ENCODE results near the gene HIVEP3. TPM values are rescaled to one million over a fixed set of nuclear protein-coding genes. Genes with fewer than 3 reads are reported as not detected.

Gene HIVEP3
- total and polyA plus RNA-seq, 2 of the 13 experiments (the other 11 are each of a cell fraction or from before 2014, with no cell fraction given), result 0.05 TPM; not detected in 1

- Histone ChIP-seq H4K20me1 (ENCODE audit: insufficient read depth, low read length) (no peaks in the 10 kb centered on the region), H3K36me3 (replicated peaks in 1 of 2; ENCODE audit: control insufficient read depth in 1 of 2, insufficient read depth in 2 of 2, low read length in 2 of 2) (no peaks in the 10 kb centered on the region), H3K27ac (ENCODE audit: extremely low read length, insufficient read depth, low read length) (no peak overlapping the region), H3K9ac (ENCODE audit: insufficient read depth, low read depth, low read length) (no peak overlapping the region), H2AFZ (ENCODE audit: low read length) (no peak overlapping the region), H3K79me2 (ENCODE audit: insufficient read depth, low read length) (no peaks in the 10 kb centered on the region), H3K4me3 (replicated peaks in 1 of 3; ENCODE audit: insufficient read depth in 1 of 3, low read depth in 2 of 3, low read length in 3 of 3) (no peak overlapping the region), H3K9me3 (ENCODE audit: low read length) (no peaks in the 10 kb centered on the region), H3K4me2 (ENCODE audit: low read depth, low read length) (no peak overlapping the region), H3K27me3 (ENCODE audit: control insufficient read depth in 1 of 2, insufficient read depth in 2 of 2, low read length in 2 of 2) (peaks cover 0 to 19% of the 10 kb centered on the region in 2 experiments; a peak in 3 of 5 replicates), H3K4me1 (ENCODE audit: insufficient read depth, low read length) (no peaks in the 10 kb centered on the region)
- WGBS (ENCODE audit: low lambda C conversion rate), result 23% methylated on average over 4 of the region's 4 CpGs
- ATAC-seq (no peak), FAIRE-seq (no peak), DNase-seq (ENCODE audit: low spot score) (no peak)
- TF ChIP-seq HMG20B (CRISPR knock-in tag; conservative IDR thresholded peaks at IDR 0.05) (no peak), ZMAT3 (CRISPR knock-in tag; conservative IDR thresholded peaks at IDR 0.05) (no peak), NFIC (IDR thresholded peaks at IDR 0.05; ENCODE audit: low read length) (no peak), ZBTB21 (CRISPR knock-in tag; IDR thresholded peaks at IDR 0.05) (no peak), MXD4 (CRISPR knock-in tag; IDR thresholded peaks at IDR 0.05) (no peak), MBD4 (IDR thresholded peaks at IDR 0.05; ENCODE audit: borderline replicate concordance, low read length) (no peak), ZSCAN21 (CRISPR knock-in tag; IDR thresholded peaks at IDR 0.05; ENCODE audit: borderline replicate concordance) (no peak), MAFG (CRISPR knock-in tag; IDR thresholded peaks at IDR 0.05) (no peak), ZNF207 (IDR thresholded peaks at IDR 0.05; ENCODE audit: borderline replicate concordance) (no peak), KDM2A (CRISPR knock-in tag; IDR thresholded peaks at IDR 0.05; ENCODE audit: borderline replicate concordance, low read depth) (no peak), ZNF230 (CRISPR knock-in tag; IDR thresholded peaks at IDR 0.05) (no peak)
- TF ChIP-seq, protein P1, sequence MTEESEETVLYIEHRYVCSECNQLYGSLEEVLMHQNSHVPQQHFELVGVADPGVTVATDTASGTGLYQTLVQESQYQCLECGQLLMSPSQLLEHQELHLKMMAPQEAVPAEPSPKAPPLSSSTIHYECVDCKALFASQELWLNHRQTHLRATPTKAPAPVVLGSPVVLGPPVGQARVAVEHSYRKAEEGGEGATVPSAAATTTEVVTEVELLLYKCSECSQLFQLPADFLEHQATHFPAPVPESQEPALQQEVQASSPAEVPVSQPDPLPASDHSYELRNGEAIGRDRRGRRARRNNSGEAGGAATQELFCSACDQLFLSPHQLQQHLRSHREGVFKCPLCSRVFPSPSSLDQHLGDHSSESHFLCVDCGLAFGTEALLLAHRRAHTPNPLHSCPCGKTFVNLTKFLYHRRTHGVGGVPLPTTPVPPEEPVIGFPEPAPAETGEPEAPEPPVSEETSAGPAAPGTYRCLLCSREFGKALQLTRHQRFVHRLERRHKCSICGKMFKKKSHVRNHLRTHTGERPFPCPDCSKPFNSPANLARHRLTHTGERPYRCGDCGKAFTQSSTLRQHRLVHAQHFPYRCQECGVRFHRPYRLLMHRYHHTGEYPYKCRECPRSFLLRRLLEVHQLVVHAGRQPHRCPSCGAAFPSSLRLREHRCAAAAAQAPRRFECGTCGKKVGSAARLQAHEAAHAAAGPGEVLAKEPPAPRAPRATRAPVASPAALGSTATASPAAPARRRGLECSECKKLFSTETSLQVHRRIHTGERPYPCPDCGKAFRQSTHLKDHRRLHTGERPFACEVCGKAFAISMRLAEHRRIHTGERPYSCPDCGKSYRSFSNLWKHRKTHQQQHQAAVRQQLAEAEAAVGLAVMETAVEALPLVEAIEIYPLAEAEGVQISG (CRISPR knock-in tag; IDR thresholded peaks at IDR 0.05), result no peak
- in situ Hi-C loops (cut with HindIII; ENCODE audit: extremely low pct_ligation_motif_present, low pct_unique_long_range_greater_than_20kb), result no loop called here
- ChIA-PET CTCF (ENCODE audit: low intra/inter-chr PET ratio, low total read pairs) (no interaction called here), POLR2A (no interaction called here)
- intact Hi-C loops (cut with micrococcal nuclease; ENCODE audit: unreplicated experiment), result no loop called here
- no TSS peak for BruUV-seq (replicated peaks)
Measured at GRCh38 chr1:41670217-41670957, 248.3 kb downstream of the HIVEP3 start.

All from HepG2 (cell line).